GM21423 (cell line): ENCODE data around the gene DHRS11.

Experiments
- ATAC-seq: cut with Tn5 transposase; IDR thresholded peaks from one replicate; pipeline ENCODE4 v1.9.1; 2021; ENCODE audit warnings: mild to moderate bottlenecking, moderate library complexity; ENCODE audit not compliant: unreplicated experiment

The DHRS11 gene

GRCh38 chr17:36647636-36648035 lies 56.0 kb downstream of the DHRS11 start:
- no peak for ATAC-seq

- ATAC-seq: no peak
Measured at GRCh38 chr17:36650096-36650775, 58.6 kb downstream of the DHRS11 start.
